ENCODE results near the gene EFCAB9. TPM values are rescaled to one million over a fixed set of nuclear protein-coding genes. Genes with fewer than 3 reads are reported as not detected.

The EFCAB9 gene
- total RNA-seq, 1 donor from 2014 or later, result not detected

- Mint-ChIP-seq H3K27me3 (peaks cover 19% of the 10 kb centered on the region), H3K4me1 (ENCODE audit: unreplicated experiment) (peaks cover 11% of the 10 kb centered on the region), H3K9me3 (no peaks in the 10 kb centered on the region), H3K27ac (no peak overlapping the region), H3K4me3 (peak overlapping the region; percentile 26), H3K36me3 (peaks cover 4% of the 10 kb centered on the region)
- TF ChIP-seq CTCF (conservative IDR thresholded peaks at IDR 0.05), result no peak
- no peak for DNase-seq (ENCODE audit: extremely low spot score, unreplicated experiment)
Observed at GRCh38 chr5:172185096-172185461, 8.9 kb upstream of the EFCAB9 start.

DNA sequence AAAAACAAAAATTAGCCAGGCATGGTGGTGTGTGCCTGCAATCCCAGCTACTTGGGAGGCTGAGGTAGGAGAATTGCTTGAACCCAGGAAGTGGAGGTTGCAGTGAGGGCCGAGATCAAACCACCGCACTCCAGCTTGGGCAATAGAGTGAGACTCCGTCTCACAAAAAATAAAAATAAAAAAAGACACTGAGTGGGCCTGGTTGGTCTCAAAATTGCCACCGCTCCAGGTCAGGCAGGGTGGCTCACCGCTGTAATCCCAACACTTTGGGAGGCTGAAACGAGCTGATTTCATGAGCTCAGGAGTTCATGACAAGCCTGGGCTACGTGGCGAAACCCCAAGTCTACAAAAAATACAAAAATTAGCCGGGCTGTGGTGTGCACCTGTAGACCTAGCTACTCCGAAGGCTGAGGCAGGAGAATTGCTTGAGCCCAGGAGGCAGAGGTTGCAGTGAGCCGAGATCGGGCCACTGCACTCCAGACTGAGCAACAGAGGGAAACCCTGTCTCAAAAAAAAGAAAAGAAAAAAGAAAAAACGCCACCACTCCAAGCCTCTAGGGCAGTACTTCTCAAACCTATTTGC is 7.8 kb upstream of the EFCAB9 start:
- Mint-ChIP-seq H3K27me3 (peaks cover 21% of the 10 kb centered on the region), H3K27ac (no peak overlapping the region), H3K9me3 (no peaks in the 10 kb centered on the region), H3K4me3 (peak overlapping the region; percentile 96), H3K4me1 (ENCODE audit: unreplicated experiment) (peaks cover 11% of the 10 kb centered on the region), H3K36me3 (no peaks in the 10 kb centered on the region)
- DNase-seq (ENCODE audit: extremely low spot score, unreplicated experiment), result no peak
- no peak for TF ChIP-seq CTCF (conservative IDR thresholded peaks at IDR 0.05)

- H3K27ac Mint-ChIP-seq, result peak overlapping the region; percentile 95
- DNase-seq (ENCODE audit: extremely low spot score, unreplicated experiment), result no peak
Observed at GRCh38 chr5:172187118-172188032, 6.6 kb upstream of the EFCAB9 start.

GRCh38 chr5:172188033-172188892 is 5.7 kb upstream of the EFCAB9 start, which contains the start of gene STK10:
TSS of gene STK10 (minus strand) at chr5:172188224. CDS start at chr5:172188042, 182 bp downstream.
- H3K4me1 Mint-ChIP-seq (ENCODE audit: unreplicated experiment), result peaks cover 11% of the 10 kb centered on the region
- H3K9me3 Mint-ChIP-seq, result no peaks in the 10 kb centered on the region
- H3K27me3 Mint-ChIP-seq, result peaks cover 21% of the 10 kb centered on the region
- peak within 1 kb of the TSS; percentile 96 for H3K4me3 Mint-ChIP-seq
- TF ChIP-seq CTCF (conservative IDR thresholded peaks at IDR 0.05), result peak; percentile 84
- H3K36me3 Mint-ChIP-seq, result no peaks in the 10 kb centered on the region
- peak; percentile 90 for DNase-seq (ENCODE audit: extremely low spot score, unreplicated experiment)
- peak within 1 kb of the TSS; percentile 95 for H3K27ac Mint-ChIP-seq

More at GRCh38 chr5:172187118-172188032, 6.6 kb upstream of the EFCAB9 start:
- Mint-ChIP-seq H3K4me1 (ENCODE audit: unreplicated experiment) (peaks cover 11% of the 10 kb centered on the region), H3K9me3 (no peaks in the 10 kb centered on the region), H3K27me3 (peaks cover 21% of the 10 kb centered on the region), H3K4me3 (peak overlapping the region; percentile 96), H3K36me3 (no peaks in the 10 kb centered on the region)
- no peak for TF ChIP-seq CTCF (conservative IDR thresholded peaks at IDR 0.05)

DNA sequence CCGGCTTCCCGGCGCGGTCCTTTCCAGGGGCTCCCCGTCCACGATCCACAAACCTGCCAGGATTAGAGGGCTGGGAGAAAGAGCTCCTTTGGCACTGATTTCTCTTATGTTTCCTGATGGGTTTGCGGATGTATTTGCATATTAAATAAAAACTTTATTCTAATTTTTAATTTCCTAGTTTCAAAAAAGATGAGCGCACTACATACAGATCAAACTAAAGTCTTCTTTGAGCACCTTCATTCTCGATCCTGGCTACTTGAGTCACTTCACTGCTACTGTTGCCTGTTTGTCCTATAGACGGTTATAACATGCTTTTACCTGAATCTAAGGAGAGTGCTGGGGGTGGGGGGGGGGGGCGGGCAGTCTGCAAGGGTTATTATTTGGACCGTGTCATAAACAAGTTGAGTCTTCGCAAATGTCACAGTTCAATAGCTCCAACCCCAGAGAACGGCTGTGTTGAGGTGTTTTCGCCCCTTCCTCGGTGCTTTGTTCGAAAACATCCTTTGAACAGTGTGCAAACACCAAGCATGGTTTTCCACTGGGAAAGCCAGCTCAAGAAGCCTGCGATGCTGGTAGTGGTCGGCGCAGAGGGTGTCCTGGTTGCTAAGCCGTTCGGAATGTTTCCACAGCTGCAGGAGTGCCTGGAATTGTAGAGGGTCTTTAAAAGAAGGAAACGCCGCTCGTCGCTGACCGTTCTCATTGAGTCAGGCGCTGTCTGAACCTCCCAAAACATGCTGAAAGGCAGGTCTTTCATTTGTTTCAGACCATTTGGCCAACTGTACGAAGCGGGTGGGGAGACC is 4.9 kb upstream of the EFCAB9 start:
- DNase-seq (ENCODE audit: extremely low spot score, unreplicated experiment), result no peak
- no peaks in the 10 kb centered on the region for H3K9me3 Mint-ChIP-seq
- peaks cover 21% of the 10 kb centered on the region for H3K27me3 Mint-ChIP-seq
- peaks cover 11% of the 10 kb centered on the region for H3K4me1 Mint-ChIP-seq (ENCODE audit: unreplicated experiment)
- no peaks in the 10 kb centered on the region for H3K36me3 Mint-ChIP-seq
- H3K27ac Mint-ChIP-seq, result no peak overlapping the region
- H3K4me3 Mint-ChIP-seq, result peak overlapping the region; percentile 85
- no peak for TF ChIP-seq CTCF (conservative IDR thresholded peaks at IDR 0.05)

Measured in type B pancreatic cell (in vitro differentiated cells).